ENCODE measurements around the gene PTPRG. TPM values are rescaled to one million over a fixed set of nuclear protein-coding genes. Genes with fewer than 3 reads are reported as not detected.

Gene PTPRG
- total RNA-seq, 2 experiments from 2014 or later: 0.03 to 0.05 TPM

GRCh38 chr3:62189376-62189698, 628.0 kb downstream of the PTPRG start:
- TF ChIP-seq CTCF (IDR thresholded peaks at IDR 0.05): no peak

GRCh38 chr3:62192891-62193290, 631.5 kb downstream of the PTPRG start:
- Mint-ChIP-seq H3K36me3 (ENCODE audit: low read depth) (no peaks in the 10 kb centered on the region), H3K9me3 (no peaks in the 10 kb centered on the region), H3K27ac (no peak overlapping the region), H3K4me3 (no peak overlapping the region), H3K27me3 (no peaks in the 10 kb centered on the region), H3K4me1 (ENCODE audit: low read depth) (peaks cover 5% of the 10 kb centered on the region)
- POLR2A ChIA-PET: no interaction called here
- ATAC-seq (ENCODE audit: poor library complexity): no peak
- no peak for DNase-seq
- Histone ChIP-seq H3K36me3 (ENCODE audit: insufficient read depth, low read length) (no peaks in the 10 kb centered on the region), H3K9me3 (ENCODE audit: control insufficient read depth in 1 of 2, insufficient read depth in 1 of 2, low read length in 2 of 2) (no peaks in the 10 kb centered on the region), H3K27me3 (ENCODE audit: control insufficient read depth in 1 of 2, insufficient read depth in 2 of 2, low read length in 2 of 2) (no peaks in the 10 kb centered on the region), H3K4me1 (ENCODE audit: insufficient read depth, low read length) (no peaks in the 10 kb centered on the region), H3K27ac (ENCODE audit: low read depth in 1 of 2, low read length in 2 of 2) (no peak overlapping the region), H3K4me3 (ENCODE audit: low read length) (no peak overlapping the region)
- CTCF ChIA-PET: no interaction called here
- TF ChIP-seq CTCF (IDR thresholded peaks at IDR 0.05): no peak
- intact Hi-C loops (cut with DNase I, micrococcal nuclease): loop anchor here in 1 of 2 experiments (5.0 kb wide), 1 partner anchor 336 kb away; no protein-coding TSS in a partner anchor

More at GRCh38 chr3:62189376-62189698, 628.0 kb downstream of the PTPRG start:
- peak in 1 of 14 experiments; percentile 6 for DNase-seq
- Histone ChIP-seq H3K4me1 (ENCODE audit: insufficient read depth, low read length) (no peaks in the 10 kb centered on the region), H3K36me3 (ENCODE audit: insufficient read depth, low read length) (no peaks in the 10 kb centered on the region), H3K4me3 (ENCODE audit: low read length) (no peak overlapping the region), H3K9me3 (ENCODE audit: control insufficient read depth in 1 of 2, insufficient read depth in 1 of 2, low read length in 2 of 2) (no peaks in the 10 kb centered on the region), H3K27me3 (ENCODE audit: control insufficient read depth in 1 of 2, insufficient read depth in 2 of 2, low read length in 2 of 2) (no peaks in the 10 kb centered on the region), H3K27ac (ENCODE audit: low read depth in 1 of 2, low read length in 2 of 2) (no peak overlapping the region)
- Mint-ChIP-seq H3K27me3 (no peaks in the 10 kb centered on the region), H3K4me1 (ENCODE audit: low read depth) (peaks cover 5% of the 10 kb centered on the region), H3K4me3 (no peak overlapping the region), H3K9me3 (no peaks in the 10 kb centered on the region), H3K27ac (no peak overlapping the region), H3K36me3 (ENCODE audit: low read depth) (no peaks in the 10 kb centered on the region)
- POLR2A ChIA-PET: no interaction called here
- intact Hi-C loops (cut with DNase I, micrococcal nuclease): loop anchor here in 1 of 2 experiments (10.0 kb wide), 1 partner anchor 805 kb away; no protein-coding TSS in a partner anchor
- CTCF ChIA-PET: no interaction called here
- ATAC-seq (ENCODE audit: poor library complexity): no peak

GRCh38 chr3:62193586-62194345, 632.4 kb downstream of the PTPRG start:
- no peak overlapping the region for H3K4me3 Mint-ChIP-seq
- H3K27me3 Mint-ChIP-seq: no peaks in the 10 kb centered on the region
- Histone ChIP-seq H3K9me3 (ENCODE audit: control insufficient read depth in 1 of 2, insufficient read depth in 1 of 2, low read length in 2 of 2) (no peaks in the 10 kb centered on the region), H3K27ac (ENCODE audit: low read depth in 1 of 2, low read length in 2 of 2) (no peak overlapping the region), H3K4me1 (ENCODE audit: insufficient read depth, low read length) (no peaks in the 10 kb centered on the region), H3K36me3 (ENCODE audit: insufficient read depth, low read length) (no peaks in the 10 kb centered on the region), H3K27me3 (ENCODE audit: control insufficient read depth in 1 of 2, insufficient read depth in 2 of 2, low read length in 2 of 2) (no peaks in the 10 kb centered on the region), H3K4me3 (ENCODE audit: low read length) (no peak overlapping the region)
- H3K9me3 Mint-ChIP-seq: no peaks in the 10 kb centered on the region
- CTCF ChIA-PET: no interaction called here
- no peak for TF ChIP-seq CTCF (IDR thresholded peaks at IDR 0.05)
- H3K4me1 Mint-ChIP-seq (ENCODE audit: low read depth): peaks cover 1% of the 10 kb centered on the region
- POLR2A ChIA-PET: interaction anchor here (0.6 kb wide), 1 partner anchor 132 kb away, joined by 3 read pairs; no protein-coding TSS in a partner anchor
- DNase-seq (no peak), ATAC-seq (ENCODE audit: poor library complexity) (no peak)
- no peak overlapping the region for H3K27ac Mint-ChIP-seq
- intact Hi-C loops (cut with DNase I, micrococcal nuclease): loop anchor here in 1 of 2 experiments (5.0 kb wide), 1 partner anchor 336 kb away; no protein-coding TSS in a partner anchor
- no peaks in the 10 kb centered on the region for H3K36me3 Mint-ChIP-seq (ENCODE audit: low read depth)

Data from CD4-positive, alpha-beta T cell (primary cell).